Measurements from ENCODE around the gene EXOSC1.

- TF ChIP-seq, protein P1, sequence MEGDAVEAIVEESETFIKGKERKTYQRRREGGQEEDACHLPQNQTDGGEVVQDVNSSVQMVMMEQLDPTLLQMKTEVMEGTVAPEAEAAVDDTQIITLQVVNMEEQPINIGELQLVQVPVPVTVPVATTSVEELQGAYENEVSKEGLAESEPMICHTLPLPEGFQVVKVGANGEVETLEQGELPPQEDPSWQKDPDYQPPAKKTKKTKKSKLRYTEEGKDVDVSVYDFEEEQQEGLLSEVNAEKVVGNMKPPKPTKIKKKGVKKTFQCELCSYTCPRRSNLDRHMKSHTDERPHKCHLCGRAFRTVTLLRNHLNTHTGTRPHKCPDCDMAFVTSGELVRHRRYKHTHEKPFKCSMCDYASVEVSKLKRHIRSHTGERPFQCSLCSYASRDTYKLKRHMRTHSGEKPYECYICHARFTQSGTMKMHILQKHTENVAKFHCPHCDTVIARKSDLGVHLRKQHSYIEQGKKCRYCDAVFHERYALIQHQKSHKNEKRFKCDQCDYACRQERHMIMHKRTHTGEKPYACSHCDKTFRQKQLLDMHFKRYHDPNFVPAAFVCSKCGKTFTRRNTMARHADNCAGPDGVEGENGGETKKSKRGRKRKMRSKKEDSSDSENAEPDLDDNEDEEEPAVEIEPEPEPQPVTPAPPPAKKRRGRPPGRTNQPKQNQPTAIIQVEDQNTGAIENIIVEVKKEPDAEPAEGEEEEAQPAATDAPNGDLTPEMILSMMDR (IDR thresholded peaks at IDR 0.05), result no peak
- TF ChIP-seq POLR2AphosphoS5 (IDR thresholded peaks at IDR 0.05), result no peak
Measured at GRCh38 chr10:97393034-97393573, 52.7 kb downstream of the EXOSC1 start.
